ENCODE data around the gene PPFIA1. TPM values are rescaled to one million over a fixed set of nuclear protein-coding genes. Genes with fewer than 3 reads are reported as not detected.

The PPFIA1 gene
- total RNA-seq, 2 experiments from 2014 or later: 27.2 to 30.9 TPM

DNA sequence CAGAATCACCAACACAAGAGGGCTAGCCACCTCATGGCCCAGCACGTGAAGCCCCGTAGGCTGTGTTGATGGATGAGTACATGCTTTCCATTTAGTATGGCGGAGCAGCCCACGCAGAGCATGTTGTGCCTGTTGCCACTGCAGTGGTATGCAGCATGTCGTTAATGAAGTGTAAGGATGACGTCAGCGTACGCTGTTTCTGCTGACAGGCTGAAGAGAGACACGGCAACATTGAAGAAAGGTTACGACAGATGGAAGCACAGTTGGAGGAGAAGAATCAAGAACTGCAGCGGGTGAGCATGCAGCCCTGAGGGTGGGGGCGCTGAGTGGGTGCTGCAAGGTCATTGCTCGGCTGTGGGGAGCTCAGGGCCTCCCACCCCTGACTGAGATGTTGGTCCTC lies 62.8 kb downstream of the PPFIA1 start:
- ChIA-PET POLR2A (interaction anchor here (0.6 kb wide), 1 partner anchor 29 kb away, joined by 3 read pairs; no protein-coding TSS in a partner anchor), CTCF (no interaction called here)
- intact Hi-C loops (cut with micrococcal nuclease): no loop called here
- Mint-ChIP-seq H3K27me3 (no peaks in the 10 kb centered on the region), H3K4me1 (ENCODE audit: low read depth) (no peaks in the 10 kb centered on the region), H3K36me3 (ENCODE audit: low read depth) (peaks cover 59% of the 10 kb centered on the region), H3K9me3 (no peaks in the 10 kb centered on the region), H3K4me3 (no peak overlapping the region), H3K27ac (no peak overlapping the region)
- ATAC-seq (no peak), DNase-seq (no peak)
- TF ChIP-seq, protein P1, sequence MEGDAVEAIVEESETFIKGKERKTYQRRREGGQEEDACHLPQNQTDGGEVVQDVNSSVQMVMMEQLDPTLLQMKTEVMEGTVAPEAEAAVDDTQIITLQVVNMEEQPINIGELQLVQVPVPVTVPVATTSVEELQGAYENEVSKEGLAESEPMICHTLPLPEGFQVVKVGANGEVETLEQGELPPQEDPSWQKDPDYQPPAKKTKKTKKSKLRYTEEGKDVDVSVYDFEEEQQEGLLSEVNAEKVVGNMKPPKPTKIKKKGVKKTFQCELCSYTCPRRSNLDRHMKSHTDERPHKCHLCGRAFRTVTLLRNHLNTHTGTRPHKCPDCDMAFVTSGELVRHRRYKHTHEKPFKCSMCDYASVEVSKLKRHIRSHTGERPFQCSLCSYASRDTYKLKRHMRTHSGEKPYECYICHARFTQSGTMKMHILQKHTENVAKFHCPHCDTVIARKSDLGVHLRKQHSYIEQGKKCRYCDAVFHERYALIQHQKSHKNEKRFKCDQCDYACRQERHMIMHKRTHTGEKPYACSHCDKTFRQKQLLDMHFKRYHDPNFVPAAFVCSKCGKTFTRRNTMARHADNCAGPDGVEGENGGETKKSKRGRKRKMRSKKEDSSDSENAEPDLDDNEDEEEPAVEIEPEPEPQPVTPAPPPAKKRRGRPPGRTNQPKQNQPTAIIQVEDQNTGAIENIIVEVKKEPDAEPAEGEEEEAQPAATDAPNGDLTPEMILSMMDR (IDR thresholded peaks at IDR 0.05): no peak

DNA sequence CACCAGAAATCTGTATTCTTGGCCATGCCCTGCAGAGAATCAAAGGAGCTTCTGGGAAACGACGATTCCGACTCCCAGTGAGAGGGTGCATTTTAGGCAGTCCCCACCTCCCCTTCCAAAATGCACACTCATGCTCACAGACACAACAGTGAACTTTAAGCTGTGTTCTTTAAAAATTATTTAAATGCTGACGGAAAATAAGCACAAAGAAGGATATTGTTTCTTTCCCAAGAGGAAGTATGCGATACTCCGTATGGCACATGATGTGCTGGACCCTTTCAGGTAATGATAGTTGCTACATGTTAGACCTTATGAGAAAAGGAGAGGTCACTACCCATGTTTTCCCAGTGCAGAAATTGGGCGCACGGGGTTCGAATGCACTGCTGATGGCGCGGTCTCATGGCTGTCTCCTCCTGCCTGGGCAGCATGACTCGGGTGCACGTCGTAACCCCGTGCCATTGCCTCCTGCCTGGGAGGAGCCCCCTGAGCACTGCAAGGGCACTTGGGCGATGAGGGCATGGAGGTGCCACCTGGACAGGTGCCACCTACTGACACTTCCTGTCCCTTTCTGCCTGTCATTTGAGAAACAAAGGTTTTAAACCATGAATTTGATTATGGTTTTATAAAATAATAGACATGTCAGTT lies 64.0 kb downstream of the PPFIA1 start:
- POLR2A ChIA-PET: no interaction called here
- H3K9me3 Mint-ChIP-seq: no peaks in the 10 kb centered on the region
- H3K27ac Mint-ChIP-seq: no peak overlapping the region
- TF ChIP-seq, protein P1 (IDR thresholded peaks at IDR 0.05): no peak
- DNase-seq (no peak), ATAC-seq (no peak)
- no peak overlapping the region for H3K4me3 Mint-ChIP-seq
- intact Hi-C loops (cut with micrococcal nuclease): no loop called here
- H3K27me3 Mint-ChIP-seq: no peaks in the 10 kb centered on the region
- peaks cover 56% of the 10 kb centered on the region for H3K36me3 Mint-ChIP-seq (ENCODE audit: low read depth)
- CTCF ChIA-PET: no interaction called here
- no peaks in the 10 kb centered on the region for H3K4me1 Mint-ChIP-seq (ENCODE audit: low read depth)

DNA sequence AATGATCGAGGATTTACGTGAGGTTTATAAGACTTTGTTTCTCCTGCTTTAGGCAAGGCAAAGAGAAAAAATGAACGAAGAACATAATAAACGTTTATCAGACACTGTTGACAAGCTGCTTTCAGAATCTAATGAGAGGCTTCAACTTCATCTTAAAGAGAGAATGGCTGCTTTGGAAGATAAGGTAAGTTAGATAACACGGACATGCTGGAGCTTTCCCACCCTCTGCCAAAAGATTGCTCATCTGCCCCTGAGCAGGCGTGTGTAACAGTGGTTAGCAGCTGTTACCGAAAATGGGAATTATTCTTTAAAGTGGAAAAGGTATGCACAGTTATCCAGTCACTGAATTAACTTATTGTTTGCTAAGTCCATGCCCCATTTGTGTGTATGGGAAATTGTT lies 65.0 kb downstream of the PPFIA1 start:
- CTCF ChIA-PET: no interaction called here
- POLR2A ChIA-PET: no interaction called here
- intact Hi-C loops (cut with micrococcal nuclease): no loop called here
- ATAC-seq: no peak
- no peak overlapping the region for H3K27ac Mint-ChIP-seq
- H3K36me3 Mint-ChIP-seq (ENCODE audit: low read depth): peaks cover 48% of the 10 kb centered on the region
- no peaks in the 10 kb centered on the region for H3K9me3 Mint-ChIP-seq
- no peak overlapping the region for H3K4me3 Mint-ChIP-seq
- H3K27me3 Mint-ChIP-seq: no peaks in the 10 kb centered on the region
- no peaks in the 10 kb centered on the region for H3K4me1 Mint-ChIP-seq (ENCODE audit: low read depth)
- DNase-seq: no peak
- TF ChIP-seq, protein P1 (IDR thresholded peaks at IDR 0.05): no peak

DNA sequence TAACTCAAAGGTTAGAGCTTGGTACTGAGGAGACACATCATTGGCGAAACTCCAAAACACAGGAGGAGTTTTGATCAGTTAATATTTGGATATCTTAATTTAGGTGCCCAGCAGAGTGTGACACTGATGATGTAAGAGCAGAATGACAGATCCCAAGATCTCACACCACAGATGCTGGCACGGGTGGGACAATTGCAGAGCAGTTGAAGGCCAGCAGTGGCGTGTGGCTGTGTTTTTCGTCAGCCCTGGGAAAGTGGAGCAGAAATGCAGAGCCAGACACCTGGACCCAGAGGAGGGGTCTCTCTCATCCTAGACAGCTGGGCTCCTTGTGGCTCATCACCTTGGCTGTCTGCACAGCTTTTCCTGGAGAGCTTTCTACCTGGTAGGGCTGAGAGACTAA lies 68.1 kb downstream of the PPFIA1 start:
- peaks cover 52% of the 10 kb centered on the region for H3K36me3 Mint-ChIP-seq (ENCODE audit: low read depth)
- H3K27ac Mint-ChIP-seq: no peak overlapping the region
- ATAC-seq: no peak
- H3K4me3 Mint-ChIP-seq: no peak overlapping the region
- H3K27me3 Mint-ChIP-seq: no peaks in the 10 kb centered on the region
- DNase-seq: no peak
- intact Hi-C loops (cut with micrococcal nuclease): no loop called here
- CTCF ChIA-PET: no interaction called here
- no peaks in the 10 kb centered on the region for H3K4me1 Mint-ChIP-seq (ENCODE audit: low read depth)
- TF ChIP-seq, protein P1 (IDR thresholded peaks at IDR 0.05): no peak
- H3K9me3 Mint-ChIP-seq: no peaks in the 10 kb centered on the region
- POLR2A ChIA-PET: interaction anchor here (0.8 kb wide), 1 partner anchor 62 kb away, joined by 4 read pairs; no protein-coding TSS in a partner anchor

- no peaks in the 10 kb centered on the region for H3K27me3 Mint-ChIP-seq
- ChIA-PET POLR2A (interaction anchor here (0.8 kb wide), 1 partner anchor 61 kb away, joined by 4 read pairs; no protein-coding TSS in a partner anchor), CTCF (no interaction called here)
- H3K4me1 Mint-ChIP-seq (ENCODE audit: low read depth): no peaks in the 10 kb centered on the region
- ATAC-seq (no peak), DNase-seq (no peak)
- no peak overlapping the region for H3K4me3 Mint-ChIP-seq
- intact Hi-C loops (cut with micrococcal nuclease): no loop called here
- H3K27ac Mint-ChIP-seq: no peak overlapping the region
- peaks cover 51% of the 10 kb centered on the region for H3K36me3 Mint-ChIP-seq (ENCODE audit: low read depth)
- H3K9me3 Mint-ChIP-seq: no peaks in the 10 kb centered on the region
- TF ChIP-seq, protein P1 (IDR thresholded peaks at IDR 0.05): no peak
These were observed 68.6 kb downstream of the PPFIA1 start for GRCh38 chr11:70339066-70339465.

Data from activated CD8-positive, alpha-beta T cell treated with anti-CD3 and anti-CD28 coated beads for 36 hours (primary cell).